Gastrocnemius medialis (tissue), 4 donors: ENCODE measurements around the gene PRAME. TPM values are rescaled to one million over a fixed set of nuclear protein-coding genes. Genes with fewer than 3 reads are reported as not detected.

Source experiments
- ATAC-seq, 2 donors: fragments of 150-250 bp; one replicate each; pipeline ENCODE4 v1.9.1; 2016
- DNase-seq, 2 donors: peaks; one replicate each; pipeline ENCODE4 v3.0.0-alpha.2; 2019
- H3K27ac ChIP-seq, 4 donors: fragments of 200-600 bp; sonication (generic); 1 replicate in 1 of 4; 2 replicates in 3 of 4; pipeline ENCODE4 v1.5.1; 2016 to 2018; ENCODE audit warnings: mild to moderate bottlenecking in 2 of 4, moderate library complexity in 1 of 4
- H3K27me3 ChIP-seq, 3 donors: fragments of 200-600 bp; sonication (generic) in 2 of 3; 1 replicate in 1 of 3; 2 replicates in 2 of 3; pipeline versions ENCODE4 v1.5.1 to v1.6.0; 2016 to 2019; ENCODE audit warnings: mild to moderate bottlenecking in 1 of 3, moderate library complexity in 1 of 3
- H3K36me3 ChIP-seq, 2 donors: fragments of 200-600 bp; sonication (generic) in 1 of 2; one replicate each; pipeline ENCODE4 v1.5.1; 2017 to 2018
- H3K4me1 ChIP-seq, 2 donors: fragments of 200-600 bp; sonication (generic) in 1 of 2; one replicate each; pipeline ENCODE4 v1.5.1; 2016 to 2017; ENCODE audit warnings: mild to moderate bottlenecking in 2 of 2
- H3K4me3 ChIP-seq, 4 donors: fragments of 200-600 bp; sonication (generic) in 3 of 4; 1 replicate in 1 of 4; 2 replicates in 3 of 4; pipeline ENCODE4 v1.5.1; 2016 to 2019; ENCODE audit warnings: mild to moderate bottlenecking in 2 of 4
- H3K9me3 ChIP-seq, 3 donors: fragments of 200-600 bp; sonication (generic) in 2 of 3; 1 replicate in 1 of 3; 2 replicates in 2 of 3; pipeline ENCODE4 v1.5.1; 2016 to 2019
- CTCF ChIP-seq, 5 experiments: fragments of 450-650 bp in 3 of 5; fragments of 200-600 bp in 2 of 5; sonication (generic) in 2 of 5; IDR thresholded peaks in 4 of 5; conservative IDR thresholded peaks in 1 of 5; 1 replicate in 4 of 5; 2 replicates in 1 of 5; pipeline ENCODE4 v1.5.1; 2016 to 2019; ENCODE audit warnings: antibody characterized with exemption in 5 of 5, mild to moderate bottlenecking in 3 of 5, moderate library complexity in 3 of 5
- POLR2A ChIP-seq, 2 donors: fragments of 450-650 bp; IDR thresholded peaks; one replicate each; pipeline ENCODE4 v1.6.1; 2017; ENCODE audit warnings: antibody characterized with exemption in 2 of 2, mild to moderate bottlenecking in 2 of 2, moderate library complexity in 2 of 2
- in situ Hi-C, 4 donors: fragments of 200-750 bp; cut with MboI; loops; one replicate each; pipeline versions ENCODE4 v1.15.0 to v1.8.0; 2017; ENCODE audit warnings: low sequenced_read_pairs in 4 of 4
- intact Hi-C: fragments of 100-400 bp; cut with DNase I; formaldehyde crosslinking; loops from one replicate; pipeline ENCODE4 v1.15.1; 2023; ENCODE audit warnings: low total_unique reads
- total RNA-seq, 4 donors: library from RNA; depleted of rRNA; stranded (reverse); fragments of >200 nt; gene quantifications; one replicate each; pipeline versions ENCODE4 v1.1.0 to v1.2.3, GENCODE V29; 2016

The PRAME gene
- total RNA-seq, 4 donors from 2014 or later, result not detected

GRCh38 chr22:22574361-22574760 lies 15.3 kb upstream of the PRAME start:
- Histone ChIP-seq H3K4me3 (no peak overlapping the region), H3K36me3 (no peaks in the 10 kb centered on the region), H3K9me3 (no peaks in the 10 kb centered on the region), H3K27me3 (peaks cover 0 to 2% (median 0%) of the 10 kb centered on the region in 3 donors), H3K4me1 (no peaks in the 10 kb centered on the region), H3K27ac (no peak overlapping the region)
- intact Hi-C loops, result no loop called here
- in situ Hi-C loops, result no loop called here
- no peak for DNase-seq
- TF ChIP-seq POLR2A (IDR thresholded peaks at IDR 0.05), result no peak
- no peak for TF ChIP-seq CTCF (IDR thresholded peaks at IDR 0.05 in 4 of 5, conservative IDR thresholded peaks at IDR 0.05 in 1 of 5)
- ATAC-seq, result no peak

DNA sequence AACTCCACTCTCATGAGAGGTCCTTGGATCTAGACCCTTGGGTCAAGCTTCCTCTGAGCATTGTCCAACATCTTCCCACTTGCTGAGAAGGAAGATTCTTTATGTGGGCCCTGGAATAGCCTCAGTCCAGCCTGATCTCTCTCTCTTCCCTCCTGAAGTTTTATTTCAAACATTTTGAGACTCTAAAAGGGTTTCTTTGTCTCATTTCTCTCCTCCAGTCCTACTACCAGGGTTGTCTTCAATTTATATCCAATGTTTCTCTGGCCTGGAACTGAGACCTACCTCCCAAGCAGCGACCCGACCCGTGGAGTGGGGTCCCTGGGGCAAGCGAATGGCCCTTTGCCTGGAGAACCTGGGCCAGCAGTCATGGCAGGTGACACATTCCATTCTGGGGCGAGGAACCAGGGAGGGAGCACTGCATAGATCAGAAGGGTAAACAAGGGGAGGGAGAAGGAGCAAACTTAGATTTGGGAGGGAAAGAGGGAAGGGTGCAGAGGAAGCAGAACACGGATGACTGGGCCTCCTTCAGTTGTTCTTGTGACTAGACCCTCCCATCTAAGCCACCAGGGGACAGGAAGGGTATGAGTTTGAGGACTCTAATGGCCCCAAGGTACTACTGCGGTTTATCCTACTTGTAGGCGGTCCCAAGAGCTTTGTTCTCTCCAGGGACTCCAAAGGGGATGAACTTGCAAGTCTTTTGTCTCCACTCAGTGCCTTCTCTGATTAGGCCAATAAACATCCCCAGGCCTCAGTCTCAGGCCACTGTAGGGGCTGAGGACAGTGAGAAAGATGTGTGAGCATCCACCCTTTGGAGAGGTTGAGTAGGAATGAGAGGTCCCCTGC lies 14.2 kb upstream of the PRAME start:
- Histone ChIP-seq H3K27ac (no peak overlapping the region), H3K4me3 (no peak overlapping the region), H3K27me3 (peaks cover 0 to 8% (median 5%) of the 10 kb centered on the region in 3 donors), H3K4me1 (no peaks in the 10 kb centered on the region), H3K9me3 (no peaks in the 10 kb centered on the region), H3K36me3 (no peaks in the 10 kb centered on the region)
- intact Hi-C loops (no loop called here), in situ Hi-C loops (no loop called here)
- TF ChIP-seq POLR2A (IDR thresholded peaks at IDR 0.05), result no peak
- TF ChIP-seq CTCF (IDR thresholded peaks at IDR 0.05 in 4 of 5, conservative IDR thresholded peaks at IDR 0.05 in 1 of 5), result no peak
- no peak for ATAC-seq
- DNase-seq, result no peak

- intact Hi-C loops (no loop called here), in situ Hi-C loops (no loop called here)
- H3K4me3 ChIP-seq, result no peak overlapping the region
- ATAC-seq, result no peak
- TF ChIP-seq CTCF (IDR thresholded peaks at IDR 0.05 in 4 of 5, conservative IDR thresholded peaks at IDR 0.05 in 1 of 5) (no peak), POLR2A (IDR thresholded peaks at IDR 0.05) (no peak)
- peaks cover 0 to 8% (median 8%) of the 10 kb centered on the region in 3 donors for H3K27me3 ChIP-seq
- H3K27ac ChIP-seq, result no peak overlapping the region
- H3K9me3 ChIP-seq, result no peaks in the 10 kb centered on the region
- H3K36me3 ChIP-seq, result no peaks in the 10 kb centered on the region
- no peaks in the 10 kb centered on the region for H3K4me1 ChIP-seq
- no peak for DNase-seq
These were observed 12.8 kb upstream of the PRAME start for GRCh38 chr22:22571862-22572261.

GRCh38 chr22:22571429-22571828 lies 12.4 kb upstream of the PRAME start:
- no peaks in the 10 kb centered on the region for H3K36me3 ChIP-seq
- in situ Hi-C loops, result no loop called here
- H3K4me1 ChIP-seq, result no peaks in the 10 kb centered on the region
- no peak for ATAC-seq
- DNase-seq, result no peak
- no peak for TF ChIP-seq POLR2A (IDR thresholded peaks at IDR 0.05)
- TF ChIP-seq CTCF (IDR thresholded peaks at IDR 0.05 in 4 of 5, conservative IDR thresholded peaks at IDR 0.05 in 1 of 5), result no peak
- H3K27ac ChIP-seq, result no peak overlapping the region
- H3K9me3 ChIP-seq, result no peaks in the 10 kb centered on the region
- H3K27me3 ChIP-seq, result peaks cover 0 to 8% (median 8%) of the 10 kb centered on the region in 3 donors
- intact Hi-C loops, result no loop called here
- no peak overlapping the region for H3K4me3 ChIP-seq
